GM21723 (cell line): ENCODE data around the gene NOTO.

Source experiments
- ATAC-seq: cut with Tn5 transposase; IDR thresholded peaks from one replicate; pipeline ENCODE4 v1.9.1; 2021; ENCODE audit warnings: mild to moderate bottlenecking, moderate library complexity; ENCODE audit not compliant: unreplicated experiment

Gene NOTO

DNA sequence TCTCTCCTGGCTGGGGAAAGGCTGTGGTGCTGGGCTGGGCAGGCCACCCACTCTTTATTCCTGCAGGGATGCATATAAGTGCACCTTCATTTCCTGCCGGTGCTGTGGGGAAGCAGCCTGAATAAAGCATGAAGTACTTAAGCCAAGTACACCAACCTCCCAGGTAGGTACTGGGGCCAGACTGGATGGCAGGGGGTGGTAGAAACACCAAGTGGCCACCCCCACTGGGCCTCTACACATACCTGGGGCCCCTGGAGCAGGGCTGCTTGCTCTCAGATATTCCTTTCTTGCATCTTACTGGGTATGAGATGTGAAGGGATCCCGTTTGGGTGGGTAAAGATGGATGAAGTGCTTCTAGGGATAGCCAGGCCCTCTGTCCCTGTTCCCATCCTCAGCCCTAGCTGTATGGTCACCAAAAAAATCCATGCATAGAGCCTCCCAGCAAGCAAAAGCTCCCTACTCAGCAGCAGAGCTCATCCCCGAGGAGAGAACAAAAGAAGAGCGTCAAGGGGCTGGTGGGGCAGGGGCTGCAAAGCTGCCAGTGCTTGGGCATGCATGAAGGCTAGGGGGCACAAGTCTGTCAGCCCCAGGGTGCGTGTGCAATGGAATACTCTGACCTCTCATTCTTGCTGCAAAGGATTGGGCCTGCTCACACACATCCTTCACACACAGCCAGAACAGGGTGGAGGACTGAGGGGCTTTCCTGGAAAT is 53.7 kb downstream of the NOTO start:
- ATAC-seq: no peak

DNA sequence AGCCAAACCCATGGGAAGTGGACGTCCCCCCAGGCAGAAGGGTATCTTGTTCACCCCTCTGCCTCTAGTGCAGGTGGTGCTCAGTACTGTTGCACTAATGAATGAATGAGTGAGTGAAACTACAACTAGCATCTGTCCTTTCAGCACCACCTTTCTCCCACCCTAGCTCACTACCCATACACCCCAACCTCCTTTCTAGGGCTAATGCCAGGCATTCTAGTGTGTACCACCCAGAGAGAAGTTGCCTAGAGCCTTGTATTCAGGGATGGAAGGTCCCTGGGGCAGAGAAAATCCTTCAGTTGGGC is 54.2 kb downstream of the NOTO start:
- no peak for ATAC-seq

DNA sequence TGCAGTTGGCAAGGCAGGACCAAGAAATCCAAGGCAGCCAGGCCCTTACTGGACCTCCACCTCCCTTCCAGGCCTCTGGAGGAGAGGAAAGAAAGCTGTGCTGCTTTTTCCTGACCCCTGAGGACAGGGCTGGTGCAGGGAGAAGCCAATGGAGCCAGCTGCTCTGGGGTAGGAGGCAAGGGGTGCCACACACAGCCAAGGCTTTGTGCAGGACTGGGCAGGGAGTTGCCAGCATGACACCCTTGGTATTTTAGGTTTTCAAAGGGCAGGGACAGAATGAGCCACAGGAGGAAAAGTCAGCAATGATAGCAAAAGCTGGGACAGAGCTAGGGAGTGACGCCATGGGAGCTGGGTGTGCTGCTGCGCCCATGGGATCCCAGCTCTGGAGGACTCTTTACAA is 54.6 kb downstream of the NOTO start:
- ATAC-seq: no peak

DNA sequence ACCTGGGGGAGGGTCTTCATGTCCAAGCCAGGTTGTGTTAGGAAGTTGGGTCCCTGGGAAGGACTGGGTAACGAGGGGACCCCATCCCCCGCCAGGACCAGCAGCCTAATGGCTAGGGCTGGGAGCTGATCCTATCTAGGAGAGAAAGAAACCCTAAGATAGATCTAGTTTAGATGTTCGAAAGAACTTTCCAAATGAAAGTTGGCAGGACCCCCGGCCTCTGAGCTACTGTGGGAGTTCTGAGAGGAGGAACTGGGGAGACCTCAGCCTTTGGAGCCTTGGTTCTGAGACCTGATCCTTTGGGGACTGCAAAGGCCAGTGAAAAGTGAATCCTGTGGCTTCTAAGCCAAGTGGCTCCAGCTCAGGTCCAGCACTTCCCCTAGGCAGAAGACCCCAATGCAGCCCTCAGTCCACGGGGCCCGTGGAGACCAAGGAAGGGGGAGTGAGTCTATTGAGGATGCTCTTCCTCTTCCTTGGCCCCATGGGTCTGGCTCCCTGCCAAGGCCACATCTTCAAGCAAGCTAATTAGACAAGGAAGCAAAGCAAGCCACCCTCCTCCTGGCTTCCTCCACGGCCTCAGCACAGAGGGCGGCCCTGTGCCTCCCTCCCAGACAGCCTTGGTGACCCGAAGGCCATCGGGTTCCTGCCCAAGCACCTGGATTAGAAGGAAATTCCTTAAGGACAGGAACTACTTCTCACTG is 55.2 kb downstream of the NOTO start:
- ATAC-seq: no peak

DNA sequence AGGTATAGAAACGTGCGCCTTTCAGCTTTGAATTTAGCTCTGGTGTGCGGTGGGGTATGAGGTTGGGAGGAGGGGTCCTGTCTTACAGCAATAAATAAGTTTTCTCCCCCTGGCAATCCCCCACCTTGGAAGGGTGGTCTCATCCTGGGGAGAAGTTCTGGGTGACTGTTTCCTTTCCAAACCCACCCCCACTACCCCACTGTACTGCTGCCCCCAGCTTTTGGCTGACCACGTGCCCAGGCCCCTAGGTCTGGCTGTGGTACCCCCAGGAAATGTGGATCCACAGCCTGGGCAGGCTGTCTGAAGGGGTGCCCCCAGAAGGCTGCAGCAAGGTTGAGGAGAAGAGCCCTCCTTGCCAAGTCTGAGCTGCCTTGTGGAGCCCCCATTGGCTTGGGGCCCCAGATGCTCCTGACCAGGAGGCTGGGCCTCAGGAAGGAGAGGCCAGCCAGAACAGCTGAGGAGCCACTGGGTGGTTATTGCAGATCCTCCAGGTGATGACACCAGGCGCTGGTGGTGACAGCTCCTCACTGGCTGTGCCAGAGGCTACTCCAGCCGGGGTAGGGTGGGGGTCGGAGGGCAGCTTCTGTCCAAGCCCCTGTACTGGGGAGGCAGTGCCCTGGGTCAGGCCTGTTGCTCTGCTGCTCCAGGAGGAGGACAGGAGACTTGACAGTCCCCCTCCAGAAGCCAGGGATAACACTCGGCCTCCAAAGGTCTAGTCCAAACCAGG is 56.0 kb downstream of the NOTO start:
- ATAC-seq: no peak

DNA sequence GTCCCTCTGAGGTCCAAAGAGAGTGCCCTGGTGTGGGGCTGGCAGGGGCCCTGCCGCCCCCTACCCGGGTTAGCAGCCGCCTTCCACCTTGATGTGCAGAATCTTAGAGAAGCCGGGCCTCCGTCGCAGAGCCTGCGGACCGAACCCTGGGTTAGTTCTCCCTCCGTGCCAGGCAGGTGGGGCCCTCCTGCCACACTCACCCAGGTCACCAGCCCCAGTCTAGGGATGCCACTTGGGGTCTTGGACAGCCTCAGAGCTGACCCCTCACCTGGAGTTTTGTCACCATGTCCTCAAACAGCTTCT is 56.5 kb downstream of the NOTO start:
- ATAC-seq: no peak

DNA sequence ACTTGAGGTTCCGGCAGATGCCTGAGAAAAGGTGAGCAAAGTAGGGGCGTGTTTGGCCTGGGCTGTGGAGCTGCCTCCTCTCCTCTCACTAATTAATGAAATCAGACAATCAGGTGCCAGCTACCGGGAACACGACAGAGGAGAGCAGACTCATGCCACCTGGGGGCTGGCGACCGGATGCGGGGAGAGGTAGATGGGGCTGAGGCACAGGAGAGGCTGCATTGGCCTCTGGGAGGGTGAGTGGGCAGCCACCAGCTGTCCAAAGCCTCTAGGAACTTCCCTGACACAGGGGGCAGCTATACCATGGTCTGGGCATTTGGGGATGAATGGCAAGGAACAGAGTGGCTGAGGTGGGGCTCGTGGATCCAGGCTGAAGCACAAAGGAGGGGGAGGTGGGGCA is 56.9 kb downstream of the NOTO start:
- no peak for ATAC-seq

DNA sequence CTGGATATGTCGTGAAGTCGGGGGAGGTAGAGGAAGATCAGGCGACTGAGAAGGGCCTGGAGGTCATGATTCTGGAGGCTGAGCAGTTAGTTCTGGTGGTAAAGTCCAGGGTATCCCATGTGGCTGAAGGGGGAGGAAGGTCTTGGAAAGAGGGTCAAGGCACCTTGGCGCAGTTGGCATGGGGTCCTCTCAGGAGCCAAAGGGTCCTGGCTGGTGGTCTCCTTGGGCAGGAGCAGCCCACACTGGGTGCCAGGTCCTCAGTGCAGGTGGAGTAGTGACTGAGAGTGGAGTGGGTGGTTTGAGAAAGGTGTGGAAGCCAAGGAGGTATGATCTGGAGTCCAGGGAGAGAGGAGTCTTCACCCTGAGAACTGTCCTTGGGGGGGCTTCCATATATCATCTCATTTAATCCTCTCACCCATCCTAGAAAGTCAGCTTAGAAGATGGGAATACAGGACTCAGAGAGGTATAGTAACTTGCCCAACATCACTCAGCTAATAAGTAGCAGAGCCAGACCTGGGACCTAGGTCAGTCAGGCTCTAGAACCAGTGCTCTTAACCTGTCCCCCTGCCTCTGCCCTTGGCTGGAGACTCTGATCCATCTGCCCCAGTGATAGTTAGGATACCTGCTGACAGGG is 57.4 kb downstream of the NOTO start:
- no peak for ATAC-seq

DNA sequence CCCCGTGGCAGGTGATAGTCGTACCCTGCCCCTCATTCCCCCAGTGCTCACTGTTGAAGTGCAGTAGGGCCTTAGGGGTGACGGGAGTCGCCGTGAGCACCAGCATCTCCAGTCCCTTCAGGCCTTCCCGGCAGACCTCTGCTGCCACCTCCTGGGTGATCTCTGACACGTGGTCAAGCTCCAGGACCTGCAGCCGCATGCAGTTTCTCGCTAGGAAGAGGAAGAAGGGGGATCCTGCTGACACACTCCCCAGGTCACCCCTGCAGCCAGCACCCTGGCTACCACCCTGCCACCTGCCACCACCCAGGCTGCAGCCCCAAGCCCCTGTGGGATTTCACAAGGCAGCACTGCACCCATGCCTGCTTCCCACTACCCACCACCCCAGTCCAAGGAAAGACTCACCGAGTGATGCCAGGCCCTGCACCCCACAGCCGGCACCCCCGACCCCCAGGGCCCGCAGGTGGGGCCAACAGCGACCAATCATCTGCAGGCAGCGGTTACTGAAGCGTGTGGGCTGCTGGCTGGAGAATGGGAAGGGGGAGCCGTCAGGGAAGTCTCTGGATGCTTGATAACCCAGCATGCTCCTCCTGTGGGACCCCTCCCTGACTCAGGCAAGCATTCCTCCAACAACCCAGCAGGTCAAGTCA is 58.1 kb downstream of the NOTO start:
- no peak for ATAC-seq
